Stimulated activated CD8-positive, alpha-beta memory T cell treated with anti-CD3 and anti-CD28 coated beads, Interleukin-7, amount 100 ng/mL, for 48 hours (primary cell): Measurements from ENCODE around the gene ISYNA1.

Experiments
- DNase-seq, 2 donors: peaks; one replicate each; pipeline ENCODE4 v3.0.0-alpha.2; 2020; ENCODE audit warnings: low read depth in 1 of 2; ENCODE audit errors: extremely low read depth in 1 of 2

The ISYNA1 gene

GRCh38 chr19:18468517-18468916, 30.6 kb upstream of the ISYNA1 start:
- no peak for DNase-seq

- no peak for DNase-seq
Measured at GRCh38 chr19:18467978-18468377, 30.0 kb upstream of the ISYNA1 start.

GRCh38 chr19:18466354-18466753, 28.4 kb upstream of the ISYNA1 start:
- DNase-seq, result no peak

GRCh38 chr19:18465964-18466339, 28.0 kb upstream of the ISYNA1 start:
- no peak for DNase-seq

GRCh38 chr19:18465214-18465963, 27.5 kb upstream of the ISYNA1 start:
- no peak for DNase-seq

- no peak for DNase-seq
Measured at GRCh38 chr19:18464646-18465045, 26.7 kb upstream of the ISYNA1 start.

- DNase-seq, result no peak
Measured at GRCh38 chr19:18461471-18461870, 23.5 kb upstream of the ISYNA1 start.

- no peak for DNase-seq
Measured at GRCh38 chr19:18460900-18461299, 23.0 kb upstream of the ISYNA1 start.

GRCh38 chr19:18457483-18458331, 19.8 kb upstream of the ISYNA1 start:
- DNase-seq, result no peak

- DNase-seq, result no peak
Measured at GRCh38 chr19:18456974-18457373, 19.0 kb upstream of the ISYNA1 start.

- DNase-seq, result no peak
Measured at GRCh38 chr19:18456279-18456678, 18.3 kb upstream of the ISYNA1 start.

GRCh38 chr19:18453269-18454024, 15.5 kb upstream of the ISYNA1 start:
- DNase-seq, result no peak

- DNase-seq, result no peak
Measured at GRCh38 chr19:18452386-18452785, 14.5 kb upstream of the ISYNA1 start.

GRCh38 chr19:18450931-18451836, 13.3 kb upstream of the ISYNA1 start:
- DNase-seq, result peak; percentile 67 to 71

- no peak for DNase-seq
Measured at GRCh38 chr19:18450021-18450930, 12.3 kb upstream of the ISYNA1 start.

GRCh38 chr19:18449552-18449951, 11.6 kb upstream of the ISYNA1 start:
- DNase-seq, result no peak

- DNase-seq, result no peak
Measured at GRCh38 chr19:18446811-18447359, 9.0 kb upstream of the ISYNA1 start.

GRCh38 chr19:18446145-18446810, 8.3 kb upstream of the ISYNA1 start:
- DNase-seq, result no peak
